Aorta (tissue), 5 donors: ENCODE results near the gene SYT1. TPM values are rescaled to one million over a fixed set of nuclear protein-coding genes. Genes with fewer than 3 reads are reported as not detected.

Source experiments
- ATAC-seq: fragments of 200-7000 bp; cut with Tn5 transposase; one replicate; pipeline ENCODE4 v1.9.1; 2022; ENCODE audit warnings: moderate library complexity; ENCODE audit not compliant: low FRiP score
- DNase-seq, 2 donors: peaks; one replicate each; pipeline ENCODE4 v3.0.0-alpha.2; 2020
- H3K27ac ChIP-seq, 2 donors: one replicate each; pipeline ENCODE4 v1.5.1; 2013; ENCODE audit warnings: low read length in 2 of 2, mild to moderate bottlenecking in 2 of 2, moderate library complexity in 2 of 2, control low read depth in 1 of 2, inconsistent platforms in 1 of 2, low read depth in 1 of 2
- H3K27me3 ChIP-seq, 2 donors: one replicate each; pipeline ENCODE4 v1.6.1; 2013; ENCODE audit warnings: control low read depth in 1 of 2, low read length in 1 of 2, mild to moderate bottlenecking in 1 of 2, moderate library complexity in 1 of 2; ENCODE audit not compliant: insufficient read depth in 2 of 2, control insufficient read depth in 1 of 2
- H3K36me3 ChIP-seq, 2 donors: one replicate each; pipeline ENCODE4 v1.6.1; 2013; ENCODE audit warnings: control low read depth in 1 of 2, low read length in 1 of 2, mild to moderate bottlenecking in 1 of 2; ENCODE audit not compliant: insufficient read depth in 2 of 2, control insufficient read depth in 1 of 2
- H3K4me1 ChIP-seq, 2 donors: one replicate each; pipeline ENCODE4 v1.6.1; 2013; ENCODE audit warnings: low read length in 2 of 2, control low read depth in 1 of 2, mild to moderate bottlenecking in 1 of 2, moderate library complexity in 1 of 2; ENCODE audit not compliant: insufficient read depth in 2 of 2, control insufficient read depth in 1 of 2
- H3K4me3 ChIP-seq, 2 donors: one replicate each; pipeline ENCODE4 v1.5.1; 2013; ENCODE audit warnings: low read length in 2 of 2, control low read depth in 1 of 2, mild to moderate bottlenecking in 1 of 2
- H3K9me3 ChIP-seq: one replicate; pipeline ENCODE4 v1.6.1; 2013; ENCODE audit warnings: mild to moderate bottlenecking, low read length; ENCODE audit not compliant: control insufficient read depth
- WGBS, 2 donors: extraction: QIAGEN DNeasy Blood & Tissue Kit; methylation state at CpG; one replicate each; pipeline ENCODE4 v1.1.7; 2013; 5-methylcytosine and 5-hydroxymethylcytosine counted together
- intact Hi-C, 2 donors: fragments of 100-400 bp; cut with DNase I; formaldehyde crosslinking; loops; one replicate each; pipeline versions ENCODE4 v1.14.2 to v1.15.0; 2022
- polyA plus RNA-seq, 2 donors: library from polyadenylated mRNA; stranded (reverse); fragments of 200-250 nt; gene quantifications; one replicate each; pipeline ENCODE4 v1.2.3, GENCODE V29; 2013
- total RNA-seq, 2 donors: library from RNA; stranded (reverse); fragmentation: NEBNext Ultra II Directional; extraction: Animal tissue kit (Norgen Biotek cat#: 25700); gene quantifications; one replicate each; pipeline ENCODE4 v1.2.1, GENCODE V29; 2021
- donor health status: healthy with polysubstance abuse.
- donor health status: Bipolar disorder and iron deficiency.
- donor health status: DM: no; HTN: no; CAD: no.
- donor health status: DM: no; HTN: no; CAD: no.
- donor health status: DM: yes; HTN: yes; CAD: no.

The SYT1 gene
- total and polyA plus RNA-seq, 4 donors = 0.05 to 1.8 (median 1.5) TPM; not detected in 1

DNA sequence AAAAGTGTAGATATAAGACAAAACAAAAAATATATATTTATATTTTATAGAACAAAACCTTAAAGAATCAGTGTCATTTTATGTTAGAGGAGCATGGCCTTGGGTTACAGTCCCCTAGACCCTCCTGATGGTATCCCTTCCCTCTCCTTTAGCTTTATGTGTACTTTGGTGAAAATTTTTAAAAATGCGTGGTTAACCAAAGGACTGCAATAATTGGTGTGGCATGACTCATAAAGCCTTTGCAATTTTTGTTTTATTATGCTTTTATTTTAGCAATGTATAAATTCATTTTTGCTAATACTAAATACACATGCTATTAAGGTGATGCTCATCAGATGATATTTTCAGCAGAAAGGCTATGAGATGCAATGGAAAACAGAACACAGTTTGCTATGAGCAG lies 264.4 kb downstream of the SYT1 start:
- Histone ChIP-seq H3K27ac (no peak overlapping the region), H3K27me3 (no peaks in the 10 kb centered on the region), H3K9me3 (no peaks in the 10 kb centered on the region), H3K4me3 (no peak overlapping the region), H3K36me3 (no peaks in the 10 kb centered on the region), H3K4me1 (no peaks in the 10 kb centered on the region)
- intact Hi-C loops = no loop called here
- 91 to 94% methylated on average over 1 of the region's 1 CpG for WGBS, 2 donors
- DNase-seq (no peak), ATAC-seq (no peak)

DNA sequence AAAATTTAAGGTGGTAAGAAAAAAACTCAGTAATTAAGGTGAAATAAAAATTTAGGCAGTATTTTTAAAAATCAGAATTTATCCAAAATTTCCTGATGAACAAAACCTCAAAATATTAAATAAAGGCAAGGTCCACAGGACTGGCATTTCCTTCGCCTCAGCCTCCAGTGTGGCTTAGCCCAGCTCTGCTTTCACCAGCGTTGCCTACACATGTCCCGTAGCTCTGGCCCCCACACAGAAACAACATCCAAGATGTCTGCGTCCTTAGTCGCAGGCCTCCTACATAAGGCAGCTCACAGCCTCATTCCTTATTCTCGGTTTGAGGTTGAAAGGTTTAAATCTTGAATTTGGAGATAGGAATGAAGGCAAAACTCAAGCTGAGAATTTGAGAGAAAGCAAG lies 274.3 kb downstream of the SYT1 start:
- Histone ChIP-seq H3K4me3 (no peak overlapping the region), H3K36me3 (no peaks in the 10 kb centered on the region), H3K9me3 (no peaks in the 10 kb centered on the region), H3K4me1 (no peaks in the 10 kb centered on the region), H3K27me3 (no peaks in the 10 kb centered on the region), H3K27ac (no peak overlapping the region)
- intact Hi-C loops = no loop called here
- WGBS, 2 donors = 83 to 84% methylated on average over 6 of the region's 6 CpGs
- ATAC-seq (no peak), DNase-seq (no peak)

GRCh38 chr12:79140711-79141110 lies 276.1 kb downstream of the SYT1 start:
- ATAC-seq (no peak), DNase-seq (no peak)
- no peaks in the 10 kb centered on the region for H3K27me3 ChIP-seq
- no peaks in the 10 kb centered on the region for H3K4me1 ChIP-seq
- H3K9me3 ChIP-seq = no peaks in the 10 kb centered on the region
- no peak overlapping the region for H3K4me3 ChIP-seq
- WGBS, 2 donors = 33 to 52% methylated on average over 1 of the region's 1 CpG
- H3K27ac ChIP-seq = no peak overlapping the region
- no peaks in the 10 kb centered on the region for H3K36me3 ChIP-seq
- intact Hi-C loops = no loop called here

- no peaks in the 10 kb centered on the region for H3K36me3 ChIP-seq
- no peak for DNase-seq
- H3K27ac ChIP-seq = no peak overlapping the region
- WGBS, 2 donors = 70 to 75% methylated on average over 2 of the region's 2 CpGs
- no peaks in the 10 kb centered on the region for H3K27me3 ChIP-seq
- ATAC-seq = no peak
- no peaks in the 10 kb centered on the region for H3K4me1 ChIP-seq
- no peak overlapping the region for H3K4me3 ChIP-seq
- intact Hi-C loops = no loop called here
- H3K9me3 ChIP-seq = no peaks in the 10 kb centered on the region
Observed at GRCh38 chr12:79141776-79142175, 277.2 kb downstream of the SYT1 start.

GRCh38 chr12:79143803-79144202 lies 279.2 kb downstream of the SYT1 start:
- no peaks in the 10 kb centered on the region for H3K27me3 ChIP-seq
- no peak overlapping the region for H3K4me3 ChIP-seq
- H3K9me3 ChIP-seq = no peaks in the 10 kb centered on the region
- H3K4me1 ChIP-seq = no peaks in the 10 kb centered on the region
- H3K27ac ChIP-seq = no peak overlapping the region
- no peak for ATAC-seq
- 70 to 74% methylated on average over 2 of the region's 2 CpGs for WGBS, 2 donors
- intact Hi-C loops = no loop called here
- H3K36me3 ChIP-seq = no peaks in the 10 kb centered on the region
- no peak for DNase-seq

- 39 to 52% methylated on average over 2 of the region's 2 CpGs for WGBS, 2 donors
- intact Hi-C loops = no loop called here
- Histone ChIP-seq H3K4me3 (no peak overlapping the region), H3K27ac (no peak overlapping the region), H3K27me3 (no peaks in the 10 kb centered on the region), H3K36me3 (no peaks in the 10 kb centered on the region), H3K4me1 (no peaks in the 10 kb centered on the region), H3K9me3 (no peaks in the 10 kb centered on the region)
- ATAC-seq (no peak), DNase-seq (no peak)
Observed at GRCh38 chr12:79151956-79152355, 287.4 kb downstream of the SYT1 start.

DNA sequence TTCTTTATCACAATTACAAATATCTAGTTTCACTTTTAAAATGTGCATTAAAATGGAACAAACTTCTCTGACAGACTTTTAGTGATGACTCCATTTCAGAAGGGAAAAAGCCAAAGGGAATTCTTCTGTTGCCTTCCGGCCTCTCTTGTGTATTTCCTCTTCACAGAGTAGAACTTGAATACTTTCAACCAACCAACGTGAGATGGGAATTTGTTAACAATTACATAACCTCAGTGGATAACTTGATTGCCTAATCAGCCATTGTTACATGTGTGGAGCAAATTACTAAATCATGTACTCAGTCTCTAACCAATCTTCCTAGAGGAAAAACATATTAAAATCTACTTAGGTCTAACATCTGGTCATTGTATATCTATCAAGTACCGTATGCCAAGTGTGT lies 291.1 kb downstream of the SYT1 start:
- DNase-seq (no peak), ATAC-seq (no peak)
- no peaks in the 10 kb centered on the region for H3K9me3 ChIP-seq
- H3K27me3 ChIP-seq = no peaks in the 10 kb centered on the region
- no peaks in the 10 kb centered on the region for H3K4me1 ChIP-seq
- H3K27ac ChIP-seq = no peak overlapping the region
- intact Hi-C loops = no loop called here
- H3K36me3 ChIP-seq = no peaks in the 10 kb centered on the region
- no peak overlapping the region for H3K4me3 ChIP-seq
- 63 to 64% methylated on average over 3 of the region's 3 CpGs for WGBS, 2 donors

GRCh38 chr12:79156846-79157463 lies 292.4 kb downstream of the SYT1 start:
- ATAC-seq (no peak), DNase-seq (no peak)
- Histone ChIP-seq H3K4me3 (no peak overlapping the region), H3K27ac (no peak overlapping the region), H3K27me3 (no peaks in the 10 kb centered on the region), H3K9me3 (no peaks in the 10 kb centered on the region), H3K4me1 (no peaks in the 10 kb centered on the region), H3K36me3 (no peaks in the 10 kb centered on the region)
- intact Hi-C loops = no loop called here
- 75 to 76% methylated on average over 6 of the region's 6 CpGs for WGBS, 2 donors

GRCh38 chr12:79161249-79161934 lies 296.8 kb downstream of the SYT1 start:
- ATAC-seq (no peak), DNase-seq (no peak)
- 17 to 25% methylated on average over 1 of the region's 1 CpG for WGBS, 2 donors
- Histone ChIP-seq H3K27me3 (no peaks in the 10 kb centered on the region), H3K36me3 (no peaks in the 10 kb centered on the region), H3K27ac (no peak overlapping the region), H3K4me3 (no peak overlapping the region), H3K4me1 (no peaks in the 10 kb centered on the region), H3K9me3 (no peaks in the 10 kb centered on the region)
- intact Hi-C loops = no loop called here
